ENCODE data around the gene TMEM221.

TMEM221 gene

DNA sequence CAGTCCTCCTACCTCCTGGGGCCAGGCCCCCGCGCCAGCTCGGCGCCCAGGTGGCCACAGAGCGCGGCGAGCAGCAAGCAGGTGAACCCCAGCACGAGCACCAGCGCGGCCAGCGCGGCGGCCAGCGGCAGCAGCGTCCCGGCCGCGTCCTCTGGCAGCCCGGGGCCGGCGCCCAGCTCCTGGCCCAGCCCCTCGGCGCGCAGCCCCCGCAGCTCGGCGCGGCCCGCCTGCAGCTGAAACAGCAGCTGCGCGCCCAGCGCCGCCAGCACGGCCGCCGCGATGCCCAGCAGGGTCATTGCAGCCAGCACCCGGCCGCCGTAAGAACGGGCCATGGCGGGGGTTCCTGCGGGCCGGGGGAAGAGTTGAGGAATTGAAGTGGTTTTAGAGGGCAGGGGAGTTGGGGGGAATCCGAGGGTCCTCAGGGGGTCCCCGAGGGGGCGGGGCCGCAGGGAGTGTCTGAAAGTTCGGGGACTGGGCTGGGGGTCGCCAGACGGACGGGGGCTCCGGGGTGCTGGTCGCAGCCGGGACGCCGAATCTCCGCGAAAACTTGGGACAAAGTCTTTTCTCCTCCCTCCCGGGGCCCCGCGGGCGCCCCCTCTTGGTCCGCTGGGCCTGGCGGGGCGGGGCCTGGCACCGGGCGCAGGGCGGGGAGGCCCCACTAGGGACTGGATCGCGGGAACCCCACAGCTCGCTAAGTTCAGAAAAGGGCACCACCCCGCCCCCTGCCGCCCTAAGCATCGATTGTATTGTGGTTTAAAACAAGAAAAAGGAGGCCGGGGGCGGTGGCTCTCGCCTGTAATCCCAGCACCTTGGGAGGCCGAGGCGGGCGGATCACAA, at the start of gene TMEM221:
TMEM221 (minus strand) TSS at position 538 of the 837 bp plus-strand sequence; CDS start at position 332, 206 bp downstream.
- peak; percentile 69 for DNase-seq (ENCODE audit: insufficient read length, low spot score)
- peak; percentile 57 for FAIRE-seq

GRCh38 chr19:17497149-17497798, 48.8 kb upstream of the TMEM221 start:
- no peak for FAIRE-seq

DNA sequence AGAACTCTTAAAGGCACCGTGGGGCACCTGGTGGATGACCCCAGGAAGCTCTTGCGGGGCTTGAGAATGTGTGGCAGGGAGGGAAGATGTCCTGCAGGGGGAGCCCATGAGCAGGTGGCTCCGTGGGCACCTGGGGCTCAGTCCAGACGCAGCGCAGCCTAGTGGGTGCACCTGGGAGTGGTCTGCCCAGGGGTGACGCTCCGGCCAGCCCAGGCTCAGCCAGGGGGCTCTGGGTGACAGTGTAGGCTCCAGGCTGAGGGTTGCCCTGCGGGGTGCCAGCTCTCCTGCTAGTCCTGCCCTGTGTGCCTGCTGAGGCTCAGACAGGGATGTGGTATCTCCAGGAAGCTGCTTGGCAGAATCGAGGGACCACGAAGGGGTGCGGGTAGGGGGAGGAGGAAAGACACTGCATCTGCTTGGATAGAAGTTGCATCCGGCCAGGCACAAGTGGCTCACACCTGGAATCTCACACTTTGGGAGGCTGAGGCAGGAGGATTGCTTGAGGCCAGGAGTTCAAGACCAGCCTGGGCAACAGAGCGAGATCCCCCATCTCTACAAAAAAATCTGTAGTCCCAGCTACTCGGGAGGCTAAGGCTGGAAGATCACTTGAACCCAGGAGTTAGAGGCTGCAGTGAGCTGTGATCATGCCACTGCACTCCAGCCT, 48.0 kb upstream of the TMEM221 start:
- DNase-seq (ENCODE audit: insufficient read length, low spot score) (peak; percentile 77), FAIRE-seq (peak; percentile 65)

More at GRCh38 chr19:17497149-17497798, 48.8 kb upstream of the TMEM221 start:
- DNase-seq (ENCODE audit: insufficient read length, low spot score): no peak

DNA sequence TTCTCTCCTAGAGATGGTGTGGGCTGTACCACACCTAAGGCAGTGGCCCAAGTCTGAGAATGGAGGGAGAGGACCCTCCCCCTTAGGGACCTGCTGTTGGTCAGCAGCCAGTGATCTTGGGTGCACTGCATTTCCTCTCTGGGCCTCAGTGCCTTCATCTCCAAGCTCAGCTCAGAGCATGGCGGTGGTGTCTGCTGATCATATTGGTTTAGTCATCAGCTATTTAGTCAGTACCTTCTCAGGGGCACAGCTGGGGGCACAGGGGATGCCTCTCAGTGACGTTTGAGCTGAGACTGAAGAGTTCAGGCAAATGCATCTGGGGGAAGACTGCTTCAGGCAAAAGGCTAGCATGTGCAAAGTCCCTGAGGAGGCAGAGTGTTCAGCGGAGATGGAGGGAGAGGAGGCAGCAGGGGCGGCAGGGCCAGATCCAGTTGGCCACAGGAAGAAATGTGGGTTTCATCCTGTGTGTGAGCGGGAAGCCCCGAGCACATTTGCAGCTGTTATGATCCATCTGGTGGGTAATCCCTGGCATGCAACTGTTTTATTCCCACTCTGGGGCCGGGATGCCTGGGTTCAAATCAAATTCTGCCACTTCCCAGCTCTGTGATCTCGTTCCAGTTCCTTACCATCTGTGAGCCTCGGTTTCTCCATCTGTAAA, 47.3 kb upstream of the TMEM221 start:
- FAIRE-seq (no peak), DNase-seq (ENCODE audit: insufficient read length, low spot score) (no peak)

DNA sequence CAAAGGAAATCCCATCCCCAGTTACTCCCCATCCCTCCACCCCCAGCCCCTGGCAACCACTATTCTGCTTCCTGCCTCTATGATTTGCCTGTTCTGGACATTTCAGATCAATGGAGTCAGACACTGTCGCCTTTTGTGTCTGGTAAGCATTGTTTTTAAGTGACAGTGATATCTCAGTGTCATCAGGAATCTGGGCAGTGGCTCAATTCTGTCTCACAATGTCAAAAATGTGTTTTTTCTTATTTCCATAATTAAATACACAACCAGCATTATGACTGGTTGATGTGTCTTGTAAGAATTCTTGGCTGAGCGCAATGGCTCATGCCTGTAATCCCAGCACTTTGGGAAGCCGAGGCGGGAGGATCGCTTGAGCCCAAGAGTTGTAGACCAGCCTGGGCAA, 42.8 kb upstream of the TMEM221 start:
- DNase-seq (ENCODE audit: insufficient read length, low spot score): no peak
- no peak for FAIRE-seq

GRCh38 chr19:17490411-17490810, 41.9 kb upstream of the TMEM221 start:
- FAIRE-seq (no peak), DNase-seq (ENCODE audit: insufficient read length, low spot score) (no peak)

DNA sequence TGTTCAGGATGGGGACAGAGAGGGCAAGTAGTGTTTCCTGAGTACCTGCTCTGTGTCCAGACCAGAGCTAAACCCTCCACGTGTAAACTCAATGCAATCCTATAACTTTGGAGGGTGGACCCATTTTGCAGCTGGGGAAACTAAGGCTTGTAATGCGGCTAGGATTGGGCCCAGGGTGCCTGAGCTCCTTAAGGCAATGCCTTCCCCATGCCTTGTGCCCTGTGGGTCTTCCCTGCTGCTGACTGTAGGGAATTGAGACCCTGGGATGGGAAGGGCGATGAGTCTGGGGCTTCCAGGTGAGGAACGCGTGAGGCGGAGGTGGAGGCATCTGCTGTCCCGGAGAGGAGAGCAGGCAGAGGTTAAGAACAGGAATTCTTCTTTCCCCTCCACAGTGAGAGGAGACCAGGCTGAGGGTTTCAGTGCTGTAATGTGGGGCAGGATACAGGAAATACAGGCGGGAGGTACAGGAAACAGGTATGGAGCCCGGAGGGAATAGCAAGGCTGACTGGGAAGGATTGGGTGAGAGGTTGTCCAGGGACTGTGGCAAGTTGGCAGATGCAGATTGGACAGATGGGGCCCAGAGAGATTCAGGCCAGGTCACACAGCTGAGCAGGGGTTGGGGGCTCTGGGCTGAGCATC, 41.0 kb upstream of the TMEM221 start:
- FAIRE-seq (no peak), DNase-seq (ENCODE audit: insufficient read length, low spot score) (no peak)

- FAIRE-seq: peak; percentile 46
- no peak for DNase-seq (ENCODE audit: insufficient read length, low spot score)
Observed at GRCh38 chr19:17488593-17489391, 40.3 kb upstream of the TMEM221 start.

- FAIRE-seq: no peak
- DNase-seq (ENCODE audit: insufficient read length, low spot score): no peak
Observed at GRCh38 chr19:17487284-17488121, 39.0 kb upstream of the TMEM221 start.

DNA sequence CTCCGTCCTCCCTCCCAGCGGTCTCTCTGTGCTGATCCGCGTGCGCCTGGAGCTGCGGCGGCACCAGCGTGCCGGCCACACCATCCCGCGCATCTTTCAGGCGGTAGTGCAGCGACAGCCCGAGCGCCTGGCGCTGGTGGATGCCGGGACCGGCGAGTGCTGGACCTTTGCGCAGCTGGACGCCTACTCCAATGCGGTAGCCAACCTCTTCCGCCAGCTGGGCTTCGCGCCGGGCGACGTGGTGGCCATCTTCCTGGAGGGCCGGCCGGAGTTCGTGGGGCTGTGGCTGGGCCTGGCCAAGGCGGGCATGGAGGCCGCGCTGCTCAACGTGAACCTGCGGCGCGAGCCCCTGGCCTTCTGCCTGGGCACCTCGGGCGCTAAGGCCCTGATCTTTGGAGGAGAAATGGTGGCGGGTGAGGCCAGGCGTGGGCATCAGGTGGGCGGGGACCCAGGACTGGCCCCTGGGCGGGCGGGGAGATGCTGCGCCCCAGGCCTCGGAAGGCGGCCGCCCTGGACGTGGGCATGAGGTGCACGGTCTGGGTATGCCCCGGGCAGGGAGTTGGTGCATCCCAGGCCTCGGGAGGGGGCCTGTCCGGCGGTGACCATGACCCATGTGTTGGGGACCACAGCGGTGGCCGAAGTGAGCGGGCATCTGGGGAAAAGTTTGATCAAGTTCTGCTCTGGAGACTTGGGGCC, 38.2 kb upstream of the TMEM221 start:
- no peak for DNase-seq (ENCODE audit: insufficient read length, low spot score)
- FAIRE-seq: no peak

DNA sequence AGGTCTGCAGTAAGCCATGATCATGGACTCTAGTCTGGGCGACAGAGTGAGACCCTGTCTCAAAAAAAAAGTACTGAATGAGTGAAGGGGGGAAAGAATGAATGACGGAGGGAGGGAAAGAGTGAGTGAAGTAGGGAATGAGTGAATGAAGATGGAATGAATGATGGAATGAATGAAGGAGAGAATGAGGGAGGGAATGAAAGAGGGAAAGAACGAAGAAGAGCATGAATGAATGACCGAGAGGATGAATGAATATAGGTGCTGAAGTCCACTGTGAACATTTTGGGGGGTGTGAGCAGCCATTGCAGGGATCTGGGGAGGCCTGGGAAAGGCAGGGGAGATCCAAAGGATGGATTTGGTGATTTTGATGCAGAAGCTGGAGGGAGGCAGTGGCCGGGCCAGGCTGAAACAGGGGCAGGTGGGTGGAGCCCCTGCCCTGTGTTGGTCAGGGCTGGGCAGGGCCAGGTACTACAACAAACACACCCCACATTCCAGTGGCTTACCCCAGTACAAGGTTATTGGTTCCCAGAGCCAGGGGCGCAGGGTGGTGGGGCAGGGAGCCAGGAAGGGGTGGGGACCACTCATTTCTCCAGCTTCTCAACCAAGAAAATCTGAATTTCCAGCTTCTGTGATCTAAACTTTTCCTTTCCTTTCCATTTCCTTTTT, 36.2 kb upstream of the TMEM221 start:
- DNase-seq (ENCODE audit: insufficient read length, low spot score) (no peak), FAIRE-seq (no peak)

GRCh38 chr19:17483605-17484002, 35.1 kb upstream of the TMEM221 start:
- DNase-seq (ENCODE audit: insufficient read length, low spot score): no peak
- FAIRE-seq: no peak

DNA sequence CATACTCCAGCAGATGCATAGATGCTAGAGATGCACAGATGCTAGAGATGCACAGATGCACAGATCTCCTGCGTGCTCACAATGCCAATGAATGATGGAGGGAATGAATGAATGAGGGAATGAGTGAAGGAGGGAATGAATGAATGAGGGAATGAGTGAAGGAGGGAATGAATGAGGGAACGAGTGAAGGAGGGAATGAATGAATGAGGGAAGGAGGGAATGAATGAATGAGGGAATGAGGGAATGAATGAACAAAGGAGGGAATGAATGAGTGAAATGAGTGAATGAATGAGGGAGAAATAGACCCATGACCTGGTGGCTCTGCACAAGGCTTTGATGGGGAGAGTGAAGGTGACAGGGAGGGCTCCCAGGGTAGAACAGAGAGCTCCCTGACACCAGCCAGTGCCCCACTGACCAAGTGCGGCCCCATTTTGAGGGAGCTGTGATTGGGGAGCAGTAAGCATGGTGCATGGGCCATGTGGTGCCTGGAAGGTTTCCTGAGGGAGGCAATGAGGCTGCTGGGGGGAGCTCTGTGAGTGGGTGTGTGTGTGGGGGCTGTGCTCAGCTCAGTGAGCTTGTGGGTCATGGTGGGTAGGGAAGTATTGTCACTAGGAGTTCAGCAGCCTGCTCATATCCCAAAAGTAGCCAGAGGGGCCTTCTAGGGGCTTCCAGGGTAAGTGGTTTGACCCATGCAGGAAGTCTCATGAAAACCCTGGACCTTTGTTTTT, 34.6 kb upstream of the TMEM221 start:
- DNase-seq (ENCODE audit: insufficient read length, low spot score) (no peak), FAIRE-seq (peak; percentile 72)

GRCh38 chr19:17481986-17482385, 33.5 kb upstream of the TMEM221 start:
- DNase-seq (ENCODE audit: insufficient read length, low spot score) (no peak), FAIRE-seq (no peak)

GRCh38 chr19:17479325-17479791, 30.9 kb upstream of the TMEM221 start:
- DNase-seq (ENCODE audit: insufficient read length, low spot score): no peak

GRCh38 chr19:17475541-17476115, 27.2 kb upstream of the TMEM221 start:
- peak; percentile 51 for FAIRE-seq
- no peak for DNase-seq (ENCODE audit: insufficient read length, low spot score)

More at GRCh38 chr19:17479325-17479791, 30.9 kb upstream of the TMEM221 start:
- no peak for FAIRE-seq
